ENCODE measurements around the gene EPPIN. TPM values are rescaled to one million over a fixed set of nuclear protein-coding genes. Genes with fewer than 3 reads are reported as not detected.

Gene EPPIN
- total and polyA plus RNA-seq, 2 of the 8 experiments (the other 6 are each of a cell fraction or from before 2014, with no cell fraction given), result 0.06 TPM; not detected in 1

DNA sequence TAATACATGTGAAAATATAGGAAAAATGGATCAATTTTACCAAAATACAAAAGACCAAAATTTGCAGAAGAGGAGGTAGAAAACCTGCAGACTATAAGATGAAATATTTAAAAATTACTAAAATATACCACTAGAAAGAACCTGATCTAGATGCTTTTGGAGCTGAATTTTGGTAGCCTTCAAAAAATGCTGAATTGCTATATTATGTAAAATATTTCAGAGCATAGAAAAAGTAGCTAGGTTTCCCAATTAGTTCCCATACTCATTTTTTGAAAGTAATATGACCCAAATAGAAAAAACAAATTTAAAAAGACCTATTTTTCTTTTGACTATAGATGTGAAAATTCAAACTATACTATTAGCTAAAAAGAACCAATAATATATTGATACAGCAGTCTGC is 3.6 kb upstream of the EPPIN start (continued):
- TF ChIP-seq SP2 (IDR thresholded peaks at IDR 0.05; ENCODE audit: low read length), result no peak
